Measurements from ENCODE around the gene ADGRL4. TPM values are rescaled to one million over a fixed set of nuclear protein-coding genes. Genes with fewer than 3 reads are reported as not detected.

Gene ADGRL4
- total and polyA plus RNA-seq, 9 of the 15 experiments (the other 6 are each of a cell fraction or from before 2014, with no cell fraction given) = not detected

GRCh38 chr1:79004916-79005315 lies 1.6 kb downstream of the ADGRL4 start:
- ChIA-PET POLR2A (no interaction called here), CTCF (ENCODE audit: low intra/inter-chr PET ratio) (no interaction called here)
- TF ChIP-seq MTA3 (IDR thresholded peaks at IDR 0.05; ENCODE audit: borderline replicate concordance) (no peak), HNRNPH1 (optimal IDR thresholded peaks at IDR 0.05; ENCODE audit: low read depth, low read length) (no peak), CHD7 (IDR thresholded peaks at IDR 0.05; ENCODE audit: low read depth, low read length) (no peak), ZNF146 (CRISPR knock-in tag; IDR thresholded peaks at IDR 0.05; ENCODE audit: unreplicated experiment) (no peak), GTF2E2 (tag; IDR thresholded peaks at IDR 0.05) (no peak), HINFP (tag; conservative IDR thresholded peaks at IDR 0.05; ENCODE audit: low read depth) (no peak), SMAD2 (IDR thresholded peaks at IDR 0.05; ENCODE audit: low read depth, low read length) (no peak), KHSRP (IDR thresholded peaks at IDR 0.05) (no peak)
- Histone ChIP-seq H3K4me3 (no peak overlapping the region), H3K36me3 (ENCODE audit: control insufficient read depth, insufficient read depth, low read length) (no peaks in the 10 kb centered on the region), H3K9ac (ENCODE audit: insufficient read depth in 1 of 2, low read depth in 2 of 2, low read length in 2 of 2) (no peak overlapping the region), H3K4me2 (ENCODE audit: insufficient read depth, low read length) (no peak overlapping the region), H3K4me1 (replicated peaks in 1 of 2; ENCODE audit: control insufficient read depth in 2 of 2, insufficient read depth in 2 of 2, low read length in 2 of 2) (no peaks in the 10 kb centered on the region), H3K27me3 (ENCODE audit: control insufficient read depth in 2 of 2, insufficient read depth in 2 of 2, low read length in 2 of 2) (no peaks in the 10 kb centered on the region), H4K20me1 (replicated peaks; ENCODE audit: control insufficient read depth, insufficient read depth, low read length) (no peaks in the 10 kb centered on the region), H3K9me3 (replicated peaks; ENCODE audit: control insufficient read depth, insufficient read depth, low read depth, low read length) (no peaks in the 10 kb centered on the region), H3K9me1 (ENCODE audit: control insufficient read depth, insufficient read depth, low read length) (no peaks in the 10 kb centered on the region), H3K27ac (ENCODE audit: extremely low read depth, low read depth, low read length) (no peak overlapping the region), H3K79me2 (ENCODE audit: control insufficient read depth, insufficient read depth, low read length) (no peaks in the 10 kb centered on the region), H2AFZ (ENCODE audit: low read depth, low read length) (no peak overlapping the region)
- no peak for ATAC-seq
- intact Hi-C loops (cut with micrococcal nuclease) = no loop called here
- FAIRE-seq = no peak
- whole genome bisulfite sequencing (ENCODE audit: insufficient coverage, low coverage, missing lambda C conversion rate) = 9% methylated on average over 3 of the region's 3 CpGs
- BruUV-seq (replicated peaks) = no TSS peak
- DNase-seq (ENCODE audit: extremely low read depth in 1 of 4, low spot score in 3 of 4) = no peak
- in situ Hi-C loops (cut with MboI) = no loop called here
